ENCODE measurements around the gene TCEANC2. TPM values are rescaled to one million over a fixed set of nuclear protein-coding genes. Genes with fewer than 3 reads are reported as not detected.
A peak's percentile ranks its signal among the peaks of the same experiment; 100 is the strongest.

The TCEANC2 gene
- total and polyA plus RNA-seq, 4 donors, result 0.89 to 2.1 (median 1.7) TPM

DNA sequence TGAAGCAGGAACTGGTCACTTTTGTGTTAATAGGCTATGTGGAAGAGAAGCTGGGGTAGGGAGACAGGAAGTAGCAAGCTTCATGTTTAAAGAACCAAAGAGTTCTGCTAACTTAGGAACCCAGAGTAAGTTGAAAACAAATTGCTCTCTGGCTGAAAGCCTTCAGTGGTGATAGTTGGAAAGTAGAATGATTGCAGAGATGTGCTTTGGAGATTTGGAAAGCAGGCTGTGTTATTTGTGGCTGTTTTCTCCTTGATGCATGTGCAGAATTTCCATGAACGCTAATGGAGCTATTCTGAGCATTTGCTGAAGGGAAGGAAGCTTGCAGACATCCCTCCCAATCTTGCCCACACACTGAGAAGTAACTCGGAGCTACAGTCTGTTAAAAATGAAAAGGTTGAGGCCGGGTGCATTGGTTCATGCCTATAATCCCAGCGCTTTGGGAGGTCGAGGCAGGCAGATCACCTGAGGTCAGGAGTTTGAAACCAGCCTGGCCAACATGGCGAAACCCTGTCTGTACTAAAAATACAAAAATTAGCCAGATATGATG is 45.7 kb downstream of the TCEANC2 start (continued):
- TF ChIP-seq, protein P1, sequence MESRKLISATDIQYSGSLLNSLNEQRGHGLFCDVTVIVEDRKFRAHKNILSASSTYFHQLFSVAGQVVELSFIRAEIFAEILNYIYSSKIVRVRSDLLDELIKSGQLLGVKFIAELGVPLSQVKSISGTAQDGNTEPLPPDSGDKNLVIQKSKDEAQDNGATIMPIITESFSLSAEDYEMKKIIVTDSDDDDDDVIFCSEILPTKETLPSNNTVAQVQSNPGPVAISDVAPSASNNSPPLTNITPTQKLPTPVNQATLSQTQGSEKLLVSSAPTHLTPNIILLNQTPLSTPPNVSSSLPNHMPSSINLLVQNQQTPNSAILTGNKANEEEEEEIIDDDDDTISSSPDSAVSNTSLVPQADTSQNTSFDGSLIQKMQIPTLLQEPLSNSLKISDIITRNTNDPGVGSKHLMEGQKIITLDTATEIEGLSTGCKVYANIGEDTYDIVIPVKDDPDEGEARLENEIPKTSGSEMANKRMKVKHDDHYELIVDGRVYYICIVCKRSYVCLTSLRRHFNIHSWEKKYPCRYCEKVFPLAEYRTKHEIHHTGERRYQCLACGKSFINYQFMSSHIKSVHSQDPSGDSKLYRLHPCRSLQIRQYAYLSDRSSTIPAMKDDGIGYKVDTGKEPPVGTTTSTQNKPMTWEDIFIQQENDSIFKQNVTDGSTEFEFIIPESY (IDR thresholded peaks at IDR 0.05), result no peak
- TF ChIP-seq HNF4A (conservative IDR thresholded peaks at IDR 0.05) (no peak), HNF4G (IDR thresholded peaks at IDR 0.05) (no peak), TAF1 (conservative IDR thresholded peaks at IDR 0.05) (no peak), JUND (IDR thresholded peaks at IDR 0.05) (no peak), EGR1 (IDR thresholded peaks at IDR 0.05; ENCODE audit: low read depth in 2 of 2) (no peak), RAD21 (IDR thresholded peaks at IDR 0.05) (no peak), NR2F2 (IDR thresholded peaks at IDR 0.05) (no peak)

DNA sequence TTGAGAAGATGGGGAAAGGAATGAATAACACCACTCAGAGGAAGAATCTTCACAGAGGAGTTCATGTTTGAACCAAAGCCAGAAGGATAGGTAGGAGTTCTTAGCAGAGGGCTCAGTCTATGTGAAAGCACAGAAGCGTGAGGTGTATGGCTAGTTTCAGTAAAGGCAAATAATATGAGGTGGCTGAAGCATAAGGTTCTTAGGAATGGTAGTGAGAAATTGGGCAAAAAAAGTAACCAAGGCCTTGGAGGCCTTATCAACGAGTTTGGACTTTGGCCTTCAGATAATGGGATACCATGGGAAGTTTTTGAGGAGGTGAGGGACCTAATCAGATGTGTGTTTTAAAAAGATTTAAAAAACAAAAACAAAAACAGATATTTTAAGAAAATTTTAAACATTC is 47.1 kb downstream of the TCEANC2 start:
- Histone ChIP-seq H3K4me1 (ENCODE audit: control insufficient read depth in 4 of 4, insufficient read depth in 4 of 4, low read length in 3 of 4) (peaks cover 0 to 2% (median under 1%) of the 10 kb centered on the region in 4 donors), H3K27ac (ENCODE audit: low read depth in 1 of 2, low read length in 2 of 2) (no peak overlapping the region), H3K4me3 (ENCODE audit: low read depth in 1 of 3, low read length in 3 of 3) (no peak overlapping the region), H3K9ac (ENCODE audit: low read depth in 1 of 2, low read length in 2 of 2) (no peak overlapping the region), H3K27me3 (ENCODE audit: control insufficient read depth in 4 of 4, insufficient read depth in 4 of 4, low read length in 3 of 4) (no peaks in the 10 kb centered on the region), H3K9me3 (ENCODE audit: control insufficient read depth in 4 of 4, low read length in 3 of 4) (no peaks in the 10 kb centered on the region), H3K36me3 (ENCODE audit: control insufficient read depth in 4 of 4, insufficient read depth in 3 of 4, low read depth in 1 of 4, low read length in 3 of 4) (peaks cover 0 to 5% (median under 1%) of the 10 kb centered on the region in 4 donors)
- TF ChIP-seq HNF4A (conservative IDR thresholded peaks at IDR 0.05) (peak in 1 of 2 donors; percentile 20), GABPA (IDR thresholded peaks at IDR 0.05 in 1 of 2, conservative IDR thresholded peaks at IDR 0.05 in 1 of 2) (no peak)
- no peak for DNase-seq (ENCODE audit: low spot score)
- 46% methylated on average over 2 of the region's 2 CpGs for WGBS

DNA sequence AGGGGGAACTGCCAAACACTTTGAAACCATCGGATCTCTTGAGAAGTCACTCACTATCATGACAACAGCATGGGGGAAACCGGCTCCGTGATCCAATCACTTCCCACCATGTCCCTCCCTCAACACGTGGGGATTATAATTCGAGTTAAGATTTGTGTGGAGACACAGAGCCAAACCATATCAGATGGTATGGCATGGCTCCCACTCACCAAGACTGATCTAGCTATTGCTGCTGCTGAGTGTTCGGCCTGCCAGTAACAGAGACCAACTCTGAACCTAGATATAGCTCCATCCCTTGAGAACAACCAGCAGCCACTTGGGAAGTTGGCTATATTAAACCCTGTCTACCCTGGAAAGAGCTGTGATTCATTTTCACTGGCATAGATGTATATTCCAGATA is 50.0 kb downstream of the TCEANC2 start:
- 95% methylated on average over 6 of the region's 6 CpGs for WGBS
- Histone ChIP-seq H3K27me3 (ENCODE audit: control insufficient read depth in 4 of 4, insufficient read depth in 4 of 4, low read length in 3 of 4) (no peaks in the 10 kb centered on the region), H3K27ac (ENCODE audit: low read depth in 1 of 2, low read length in 2 of 2) (no peak overlapping the region), H3K9ac (ENCODE audit: low read depth in 1 of 2, low read length in 2 of 2) (no peak overlapping the region), H3K4me3 (ENCODE audit: low read depth in 1 of 3, low read length in 3 of 3) (no peak overlapping the region), H3K4me1 (ENCODE audit: control insufficient read depth in 4 of 4, insufficient read depth in 4 of 4, low read length in 3 of 4) (no peaks in the 10 kb centered on the region), H3K36me3 (ENCODE audit: control insufficient read depth in 4 of 4, insufficient read depth in 3 of 4, low read depth in 1 of 4, low read length in 3 of 4) (peaks cover 0 to 5% (median 0%) of the 10 kb centered on the region in 4 donors), H3K9me3 (ENCODE audit: control insufficient read depth in 4 of 4, low read length in 3 of 4) (no peaks in the 10 kb centered on the region)
- no peak for TF ChIP-seq JUND (IDR thresholded peaks at IDR 0.05)
- TF ChIP-seq NR2F2 (IDR thresholded peaks at IDR 0.05), result no peak
- no peak for TF ChIP-seq SP1 (IDR thresholded peaks at IDR 0.05)
- no peak for TF ChIP-seq FOXA1 (IDR thresholded peaks at IDR 0.05)
- TF ChIP-seq HNF4G (IDR thresholded peaks at IDR 0.05), result no peak
- TF ChIP-seq, protein P2, sequence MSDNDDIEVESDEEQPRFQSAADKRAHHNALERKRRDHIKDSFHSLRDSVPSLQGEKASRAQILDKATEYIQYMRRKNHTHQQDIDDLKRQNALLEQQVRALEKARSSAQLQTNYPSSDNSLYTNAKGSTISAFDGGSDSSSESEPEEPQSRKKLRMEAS (IDR thresholded peaks at IDR 0.05), result no peak
- TF ChIP-seq GABPA (IDR thresholded peaks at IDR 0.05 in 1 of 2, conservative IDR thresholded peaks at IDR 0.05 in 1 of 2), result no peak
- no peak for TF ChIP-seq HNF4A (conservative IDR thresholded peaks at IDR 0.05)
- TF ChIP-seq, protein P3, sequence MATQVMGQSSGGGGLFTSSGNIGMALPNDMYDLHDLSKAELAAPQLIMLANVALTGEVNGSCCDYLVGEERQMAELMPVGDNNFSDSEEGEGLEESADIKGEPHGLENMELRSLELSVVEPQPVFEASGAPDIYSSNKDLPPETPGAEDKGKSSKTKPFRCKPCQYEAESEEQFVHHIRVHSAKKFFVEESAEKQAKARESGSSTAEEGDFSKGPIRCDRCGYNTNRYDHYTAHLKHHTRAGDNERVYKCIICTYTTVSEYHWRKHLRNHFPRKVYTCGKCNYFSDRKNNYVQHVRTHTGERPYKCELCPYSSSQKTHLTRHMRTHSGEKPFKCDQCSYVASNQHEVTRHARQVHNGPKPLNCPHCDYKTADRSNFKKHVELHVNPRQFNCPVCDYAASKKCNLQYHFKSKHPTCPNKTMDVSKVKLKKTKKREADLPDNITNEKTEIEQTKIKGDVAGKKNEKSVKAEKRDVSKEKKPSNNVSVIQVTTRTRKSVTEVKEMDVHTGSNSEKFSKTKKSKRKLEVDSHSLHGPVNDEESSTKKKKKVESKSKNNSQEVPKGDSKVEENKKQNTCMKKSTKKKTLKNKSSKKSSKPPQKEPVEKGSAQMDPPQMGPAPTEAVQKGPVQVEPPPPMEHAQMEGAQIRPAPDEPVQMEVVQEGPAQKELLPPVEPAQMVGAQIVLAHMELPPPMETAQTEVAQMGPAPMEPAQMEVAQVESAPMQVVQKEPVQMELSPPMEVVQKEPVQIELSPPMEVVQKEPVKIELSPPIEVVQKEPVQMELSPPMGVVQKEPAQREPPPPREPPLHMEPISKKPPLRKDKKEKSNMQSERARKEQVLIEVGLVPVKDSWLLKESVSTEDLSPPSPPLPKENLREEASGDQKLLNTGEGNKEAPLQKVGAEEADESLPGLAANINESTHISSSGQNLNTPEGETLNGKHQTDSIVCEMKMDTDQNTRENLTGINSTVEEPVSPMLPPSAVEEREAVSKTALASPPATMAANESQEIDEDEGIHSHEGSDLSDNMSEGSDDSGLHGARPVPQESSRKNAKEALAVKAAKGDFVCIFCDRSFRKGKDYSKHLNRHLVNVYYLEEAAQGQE (IDR thresholded peaks at IDR 0.05), result no peak
- TF ChIP-seq, protein P1 (IDR thresholded peaks at IDR 0.05), result no peak
- TF ChIP-seq EGR1 (IDR thresholded peaks at IDR 0.05; ENCODE audit: low read depth in 2 of 2), result no peak
- TF ChIP-seq, protein P4, sequence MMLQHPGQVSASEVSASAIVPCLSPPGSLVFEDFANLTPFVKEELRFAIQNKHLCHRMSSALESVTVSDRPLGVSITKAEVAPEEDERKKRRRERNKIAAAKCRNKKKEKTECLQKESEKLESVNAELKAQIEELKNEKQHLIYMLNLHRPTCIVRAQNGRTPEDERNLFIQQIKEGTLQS (IDR thresholded peaks at IDR 0.05), result no peak
- TF ChIP-seq RXRA (IDR thresholded peaks at IDR 0.05), result no peak
- no peak for TF ChIP-seq TAF1 (conservative IDR thresholded peaks at IDR 0.05)
- no peak for TF ChIP-seq YY1 (IDR thresholded peaks at IDR 0.05)
- TF ChIP-seq RAD21 (IDR thresholded peaks at IDR 0.05), result no peak
- TF ChIP-seq, protein P5, sequence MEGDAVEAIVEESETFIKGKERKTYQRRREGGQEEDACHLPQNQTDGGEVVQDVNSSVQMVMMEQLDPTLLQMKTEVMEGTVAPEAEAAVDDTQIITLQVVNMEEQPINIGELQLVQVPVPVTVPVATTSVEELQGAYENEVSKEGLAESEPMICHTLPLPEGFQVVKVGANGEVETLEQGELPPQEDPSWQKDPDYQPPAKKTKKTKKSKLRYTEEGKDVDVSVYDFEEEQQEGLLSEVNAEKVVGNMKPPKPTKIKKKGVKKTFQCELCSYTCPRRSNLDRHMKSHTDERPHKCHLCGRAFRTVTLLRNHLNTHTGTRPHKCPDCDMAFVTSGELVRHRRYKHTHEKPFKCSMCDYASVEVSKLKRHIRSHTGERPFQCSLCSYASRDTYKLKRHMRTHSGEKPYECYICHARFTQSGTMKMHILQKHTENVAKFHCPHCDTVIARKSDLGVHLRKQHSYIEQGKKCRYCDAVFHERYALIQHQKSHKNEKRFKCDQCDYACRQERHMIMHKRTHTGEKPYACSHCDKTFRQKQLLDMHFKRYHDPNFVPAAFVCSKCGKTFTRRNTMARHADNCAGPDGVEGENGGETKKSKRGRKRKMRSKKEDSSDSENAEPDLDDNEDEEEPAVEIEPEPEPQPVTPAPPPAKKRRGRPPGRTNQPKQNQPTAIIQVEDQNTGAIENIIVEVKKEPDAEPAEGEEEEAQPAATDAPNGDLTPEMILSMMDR (IDR thresholded peaks at IDR 0.05; ENCODE audit: low read depth, low read length, missing input control), result no peak
- peak; percentile 1 for DNase-seq (ENCODE audit: low spot score)
